Activated CD4-positive, alpha-beta memory T cell treated with anti-CD3 and anti-CD28 coated beads for 36 hours (primary cell): ENCODE data around the gene MDM2. TPM values are rescaled to one million over a fixed set of nuclear protein-coding genes. Genes with fewer than 3 reads are reported as not detected.
"Not testable (repeated sequence)": the region's sequence is repeated elsewhere in the genome, so short reads cannot be mapped to it uniquely, and the experiment has no call there.

Experiments used
- CTCF ChIA-PET: fragments of 350-600 bp; sonication (Branson Sonifier 250); formaldehyde crosslinking; loops from one replicate; lab custom pipeline; 2021; ENCODE audit warnings: antibody characterized with exemption, inconsistent platforms; lab: Charles Lee
- POLR2A ChIA-PET: fragments of 350-600 bp; sonication (Branson Sonifier 250); formaldehyde crosslinking; loops from one replicate; lab custom pipeline; 2021; ENCODE audit warnings: antibody characterized with exemption; lab: Charles Lee
- DNase-seq: peaks from one replicate; pipeline ENCODE4 v3.0.0-alpha.2; 2020
- H3K27ac Mint-ChIP-seq: one replicate; pipeline ENCODE4 v1.8.0; 2021; ENCODE audit warnings: mixed read lengths
- H3K27me3 Mint-ChIP-seq: one replicate; pipeline ENCODE4 v1.8.0; 2021; ENCODE audit warnings: mixed read lengths
- H3K36me3 Mint-ChIP-seq: one replicate; pipeline ENCODE4 v1.8.0; 2021; ENCODE audit warnings: mixed read lengths
- H3K4me1 Mint-ChIP-seq: one replicate; pipeline ENCODE4 v1.8.0; 2021; ENCODE audit warnings: low read depth, mixed read lengths
- H3K4me3 Mint-ChIP-seq: one replicate; pipeline ENCODE4 v1.8.0; 2021; ENCODE audit warnings: mild to moderate bottlenecking, mixed read lengths
- H3K9me3 Mint-ChIP-seq: one replicate; pipeline ENCODE4 v1.8.0; 2021; ENCODE audit warnings: mixed read lengths
- intact Hi-C: fragments of 100-400 bp; cut with micrococcal nuclease; formaldehyde crosslinking; loops from one replicate; pipeline ENCODE4 v1.15.1; 2023
- total RNA-seq, 2 experiments: library from RNA; stranded (reverse); gene quantifications; one replicate each; pipeline ENCODE4 v1.2.3, GENCODE V29; 2021

The MDM2 gene
- total RNA-seq, 2 experiments from 2014 or later = 125 to 136 TPM

DNA sequence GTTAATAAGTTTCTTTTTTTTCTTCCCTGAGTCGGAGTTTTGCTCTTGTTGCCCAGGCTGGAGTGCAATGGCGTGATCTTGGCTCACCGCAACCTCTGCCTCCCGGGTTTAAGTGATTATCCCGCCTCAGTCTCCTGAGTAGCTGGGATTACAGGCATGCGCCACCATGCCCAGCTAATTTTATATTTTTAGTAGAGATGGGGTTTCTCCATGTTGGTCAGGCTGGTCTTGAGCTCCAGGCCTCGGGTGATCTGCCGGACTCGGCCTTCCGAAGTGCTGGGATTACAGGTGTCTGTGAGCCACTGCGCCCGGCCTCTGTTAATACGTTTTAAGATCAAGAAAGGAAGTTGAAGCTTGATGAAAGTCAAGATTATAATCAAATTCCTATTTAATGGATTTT, 11.5 kb downstream of the MDM2 start:
- intact Hi-C loops, H3K4me3 Mint-ChIP-seq, H3K27ac Mint-ChIP-seq, POLR2A ChIA-PET, H3K27me3 Mint-ChIP-seq, DNase-seq, H3K9me3 Mint-ChIP-seq: not testable (repeated sequence)
- H3K4me1 Mint-ChIP-seq = peaks cover 39% of the 10 kb centered on the region
- H3K36me3 Mint-ChIP-seq = peaks cover 52% of the 10 kb centered on the region
- CTCF ChIA-PET = interaction anchor here (0.7 to 3.4 kb wide), 3 partner anchors 11 to 132 kb away, joined by 4 to 27 read pairs (median 6); partner anchors contain the start of genes MDM2 and NUP107

DNA sequence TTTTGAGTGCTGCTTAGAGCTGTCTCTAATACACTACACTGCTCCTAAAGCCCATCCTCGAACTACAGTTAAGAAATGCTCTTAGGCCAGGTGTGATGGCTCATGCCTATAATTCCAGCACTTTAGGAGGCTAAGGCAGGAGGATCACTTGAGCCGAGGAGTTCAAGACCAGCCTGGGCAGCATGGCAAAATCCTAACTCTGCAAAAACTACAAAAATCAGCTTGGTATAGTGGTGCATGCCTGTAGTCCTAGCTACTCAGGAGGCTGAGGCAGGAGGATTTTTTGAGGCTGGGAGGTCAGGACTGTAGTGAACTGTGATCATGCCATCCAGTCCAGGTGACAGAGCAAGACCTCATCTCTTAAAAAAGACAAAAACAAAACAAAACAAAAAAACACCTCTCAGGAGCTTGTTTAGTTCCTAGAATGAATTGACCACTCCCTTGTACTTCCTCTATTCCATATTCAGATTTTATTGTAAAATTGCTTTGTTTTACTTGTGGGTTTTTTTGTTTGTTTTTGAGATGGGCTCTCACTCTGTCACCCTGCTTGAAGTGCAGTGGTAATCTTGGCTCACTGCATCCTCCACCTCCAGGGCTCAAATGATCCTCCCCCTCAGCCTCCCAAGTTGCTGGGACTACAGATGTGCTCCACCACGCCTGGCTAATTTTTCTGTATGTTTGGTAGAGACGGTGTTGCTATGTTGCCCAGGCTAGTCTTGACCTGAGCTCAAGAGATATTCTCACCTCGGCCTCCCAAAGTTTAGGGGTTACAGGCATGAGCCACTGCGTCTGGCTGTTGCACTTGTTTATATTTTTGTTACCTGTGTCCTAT, 13.6 kb downstream of the MDM2 start:
- peak overlapping the region; percentile 63 for H3K27ac Mint-ChIP-seq
- peaks cover 38% of the 10 kb centered on the region for H3K4me1 Mint-ChIP-seq
- no peaks in the 10 kb centered on the region for H3K9me3 Mint-ChIP-seq
- ChIA-PET CTCF (interaction anchor here (3.4 kb wide), 1 partner anchor 8 kb away, joined by 27 read pairs; no protein-coding TSS in a partner anchor), POLR2A (interaction anchor here (1.6 kb wide), 1 partner anchor 13 kb away, joined by 4 read pairs; no protein-coding TSS in a partner anchor)
- no peaks in the 10 kb centered on the region for H3K27me3 Mint-ChIP-seq
- DNase-seq = no peak
- H3K36me3 Mint-ChIP-seq = peaks cover 55% of the 10 kb centered on the region
- intact Hi-C loops = no loop called here
- H3K4me3 Mint-ChIP-seq = no peak overlapping the region

DNA sequence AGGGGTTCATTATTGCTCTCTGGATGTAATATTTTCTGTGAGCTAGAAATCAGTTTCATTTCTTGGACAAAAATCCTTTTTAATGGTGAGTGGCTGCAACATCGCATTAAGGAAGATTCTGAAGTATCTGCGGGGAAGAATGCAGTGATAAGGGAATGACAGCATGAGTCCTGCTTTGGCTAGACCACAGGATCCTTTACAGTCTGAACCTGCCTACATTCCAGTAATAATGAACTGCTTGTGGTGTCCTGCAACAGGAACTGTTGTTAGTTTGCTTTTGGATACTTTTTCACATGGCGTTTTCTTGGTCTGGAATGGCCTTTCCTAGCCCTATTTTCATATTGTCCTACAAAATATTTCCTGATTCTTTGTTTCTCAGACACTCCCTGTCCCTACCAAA, 15.7 kb downstream of the MDM2 start:
- H3K4me1 Mint-ChIP-seq = peaks cover 45% of the 10 kb centered on the region
- DNase-seq = no peak
- intact Hi-C loops = no loop called here
- H3K36me3 Mint-ChIP-seq = peaks cover 58% of the 10 kb centered on the region
- H3K27ac Mint-ChIP-seq = peak overlapping the region; percentile 2
- ChIA-PET POLR2A (no interaction called here), CTCF (interaction anchor here (0.6 kb wide), 1 partner anchor 12 kb away, joined by 3 read pairs; no protein-coding TSS in a partner anchor)
- H3K9me3 Mint-ChIP-seq = no peaks in the 10 kb centered on the region
- no peaks in the 10 kb centered on the region for H3K27me3 Mint-ChIP-seq
- no peak overlapping the region for H3K4me3 Mint-ChIP-seq

DNA sequence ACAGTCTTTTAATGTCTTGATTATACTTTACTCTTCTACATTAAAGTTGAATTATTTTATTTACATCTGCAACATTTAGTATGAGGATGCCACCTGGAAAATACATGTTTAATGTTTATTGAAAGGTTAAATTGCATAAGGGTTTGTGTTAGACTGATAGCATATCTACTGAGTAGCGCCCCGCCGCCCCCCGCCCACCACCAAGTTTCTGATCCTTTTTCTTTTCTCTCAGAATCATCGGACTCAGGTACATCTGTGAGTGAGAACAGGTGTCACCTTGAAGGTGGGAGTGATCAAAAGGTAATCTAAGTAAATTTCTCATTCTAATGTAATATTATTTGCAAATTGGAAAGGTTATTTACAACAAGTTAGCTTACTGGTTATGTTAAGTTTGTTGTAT, 16.2 kb downstream of the MDM2 start:
- Mint-ChIP-seq H3K9me3 (no peaks in the 10 kb centered on the region), H3K27ac (no peak overlapping the region), H3K4me1 (peaks cover 42% of the 10 kb centered on the region), H3K36me3 (peaks cover 56% of the 10 kb centered on the region), H3K27me3 (no peaks in the 10 kb centered on the region), H3K4me3 (no peak overlapping the region)
- intact Hi-C loops = no loop called here
- DNase-seq = no peak
- ChIA-PET CTCF (interaction anchor here (0.6 kb wide), 1 partner anchor 12 kb away, joined by 3 read pairs; no protein-coding TSS in a partner anchor), POLR2A (no interaction called here)

DNA sequence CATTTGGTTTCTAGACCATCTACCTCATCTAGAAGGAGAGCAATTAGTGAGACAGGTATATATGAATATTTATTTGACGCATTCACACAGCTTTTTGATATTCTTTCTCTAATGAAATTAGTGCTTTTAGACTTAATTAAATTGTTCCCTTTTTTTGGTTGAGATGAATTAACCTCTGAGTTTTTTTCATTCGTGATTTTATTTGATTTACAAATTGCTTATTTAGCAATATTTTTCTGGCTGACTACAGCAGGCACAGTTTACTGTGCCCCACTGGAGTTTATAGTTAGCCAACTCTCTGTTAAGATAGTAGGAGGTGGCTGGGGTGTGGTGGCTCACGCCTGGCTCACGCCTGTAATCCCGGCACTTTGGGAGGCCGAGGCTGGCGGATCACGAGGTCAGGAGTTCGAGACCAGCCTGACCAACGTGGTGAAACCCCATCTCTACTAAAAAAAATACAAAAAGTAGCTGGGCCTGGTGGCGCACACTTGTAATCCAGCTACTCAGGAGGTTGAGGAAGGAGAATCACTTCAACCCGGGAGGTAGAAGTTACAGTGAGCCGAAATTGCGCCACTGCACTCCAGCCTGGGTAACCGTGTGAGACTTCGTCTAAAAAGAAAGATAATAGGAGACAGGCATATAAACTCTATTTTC, 16.7 kb downstream of the MDM2 start:
- POLR2A ChIA-PET = no interaction called here
- no peak overlapping the region for H3K4me3 Mint-ChIP-seq
- no peaks in the 10 kb centered on the region for H3K27me3 Mint-ChIP-seq
- peaks cover 51% of the 10 kb centered on the region for H3K36me3 Mint-ChIP-seq
- no peak overlapping the region for H3K27ac Mint-ChIP-seq
- intact Hi-C loops = no loop called here
- peaks cover 39% of the 10 kb centered on the region for H3K4me1 Mint-ChIP-seq
- H3K9me3 Mint-ChIP-seq = no peaks in the 10 kb centered on the region
- DNase-seq = no peak
- CTCF ChIA-PET = no interaction called here

DNA sequence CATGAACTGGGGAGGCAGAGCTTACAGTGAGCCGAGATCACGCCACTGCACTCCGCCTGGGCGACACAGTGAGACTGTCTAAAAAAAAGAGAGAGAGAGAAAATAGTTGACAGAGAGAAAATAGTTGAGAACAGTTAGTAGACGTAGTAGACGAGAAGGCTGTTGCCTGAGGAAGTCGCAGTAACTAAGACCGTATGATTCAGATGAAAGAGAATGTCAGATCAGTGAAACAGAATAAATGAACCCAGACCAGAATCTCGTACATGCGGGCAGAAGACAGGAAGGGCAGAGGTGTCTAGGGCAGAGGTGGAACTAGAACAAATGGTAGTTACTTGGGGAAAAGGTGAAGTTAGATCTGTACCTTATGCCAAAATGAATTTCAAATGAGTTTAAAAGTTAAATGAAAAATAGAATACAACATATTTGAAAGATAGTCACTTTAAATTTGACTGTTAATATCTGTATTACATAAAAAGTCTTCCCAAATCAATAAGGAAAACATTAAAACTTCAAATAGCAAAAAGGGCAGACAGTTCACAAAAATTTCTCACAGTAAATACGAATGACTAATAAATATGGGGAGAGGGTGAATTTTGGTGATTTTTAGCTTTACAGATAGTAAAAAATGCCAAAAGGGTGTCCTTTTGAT, 17.7 kb downstream of the MDM2 start:
- CTCF ChIA-PET = interaction anchor here (1.0 kb wide), 1 partner anchor 18 kb away, joined by 3 read pairs; the partner anchor contains the start of gene MDM2
- Mint-ChIP-seq H3K27ac (peak overlapping the region; percentile 30), H3K27me3 (no peaks in the 10 kb centered on the region), H3K4me3 (no peak overlapping the region), H3K36me3 (peaks cover 50% of the 10 kb centered on the region), H3K9me3 (no peaks in the 10 kb centered on the region), H3K4me1 (peaks cover 41% of the 10 kb centered on the region)
- POLR2A ChIA-PET = no interaction called here
- DNase-seq = no peak
- intact Hi-C loops = no loop called here

DNA sequence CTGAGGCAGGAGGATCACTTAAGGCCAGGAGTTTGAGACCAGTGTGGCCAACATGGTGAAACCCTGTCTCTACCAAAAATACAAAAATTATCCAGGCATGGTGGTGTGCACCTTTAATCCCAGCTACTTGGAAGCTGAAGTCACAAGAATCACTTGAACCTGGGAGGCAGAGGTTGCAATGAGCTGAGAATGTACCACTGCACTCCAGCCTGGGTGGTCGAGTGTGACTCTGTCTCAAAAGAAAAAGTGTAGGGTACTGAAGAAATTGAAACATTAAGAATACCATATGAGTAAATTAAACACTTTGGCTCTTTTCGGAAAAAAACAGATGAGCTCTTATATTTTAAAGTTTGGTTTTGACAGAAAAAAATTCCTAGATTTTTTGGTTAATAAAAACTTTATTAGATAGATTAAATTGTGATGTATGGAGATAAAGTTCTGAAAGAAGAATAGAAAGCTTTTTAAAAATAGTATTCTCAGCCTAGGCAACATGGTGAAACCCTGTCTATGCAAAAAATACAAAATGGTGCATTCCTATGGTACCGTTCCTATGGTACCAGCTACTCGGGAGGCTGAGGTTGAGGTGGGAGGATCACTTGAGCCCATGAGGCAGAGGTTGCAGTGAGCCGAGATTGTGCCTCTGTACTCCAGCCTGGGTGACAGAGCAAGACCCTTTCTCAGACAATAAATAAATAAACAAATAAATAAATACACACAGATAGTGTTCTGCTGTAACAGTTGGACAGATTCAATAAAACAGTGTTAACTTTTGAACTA, 20.1 kb downstream of the MDM2 start:
- no peak overlapping the region for H3K4me3 Mint-ChIP-seq
- no peak overlapping the region for H3K27ac Mint-ChIP-seq
- H3K36me3 Mint-ChIP-seq = peaks cover 55% of the 10 kb centered on the region
- ChIA-PET POLR2A (no interaction called here), CTCF (interaction anchor here (0.8 to 1.4 kb wide), 4 partner anchors 9 to 243 kb away, joined by 3 to 5 read pairs (median 4); partner anchors contain the start of gene MDM2)
- no peaks in the 10 kb centered on the region for H3K9me3 Mint-ChIP-seq
- intact Hi-C loops = loop anchor here (1.0 kb wide), 1 partner anchor 20 kb away; the partner anchor contains the start of gene MDM2
- H3K27me3 Mint-ChIP-seq = no peaks in the 10 kb centered on the region
- DNase-seq = no peak
- H3K4me1 Mint-ChIP-seq = peaks cover 34% of the 10 kb centered on the region

DNA sequence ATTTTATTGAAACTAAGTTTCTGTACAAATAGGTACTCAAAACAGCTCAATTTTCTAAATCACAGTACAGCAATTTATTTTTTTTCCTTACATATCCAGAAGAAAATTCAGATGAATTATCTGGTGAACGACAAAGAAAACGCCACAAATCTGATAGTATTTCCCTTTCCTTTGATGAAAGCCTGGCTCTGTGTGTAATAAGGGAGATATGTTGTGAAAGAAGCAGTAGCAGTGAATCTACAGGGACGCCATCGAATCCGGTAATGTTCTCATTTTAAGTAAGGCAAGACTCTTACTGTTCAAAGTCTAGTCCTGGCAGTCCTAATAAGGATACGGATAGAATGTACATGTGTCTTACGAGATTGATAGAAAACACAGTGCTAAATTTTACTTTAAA, 20.7 kb downstream of the MDM2 start:
- ChIA-PET POLR2A (no interaction called here), CTCF (interaction anchor here (1.0 to 1.4 kb wide), 3 partner anchors 15 to 242 kb away, joined by 3 to 5 read pairs (median 4); partner anchors contain the start of gene MDM2)
- intact Hi-C loops = no loop called here
- H3K4me3 Mint-ChIP-seq = no peak overlapping the region
- DNase-seq = no peak
- H3K36me3 Mint-ChIP-seq = peaks cover 50% of the 10 kb centered on the region
- peaks cover 28% of the 10 kb centered on the region for H3K4me1 Mint-ChIP-seq
- H3K27ac Mint-ChIP-seq = no peak overlapping the region
- no peaks in the 10 kb centered on the region for H3K27me3 Mint-ChIP-seq
- no peaks in the 10 kb centered on the region for H3K9me3 Mint-ChIP-seq

DNA sequence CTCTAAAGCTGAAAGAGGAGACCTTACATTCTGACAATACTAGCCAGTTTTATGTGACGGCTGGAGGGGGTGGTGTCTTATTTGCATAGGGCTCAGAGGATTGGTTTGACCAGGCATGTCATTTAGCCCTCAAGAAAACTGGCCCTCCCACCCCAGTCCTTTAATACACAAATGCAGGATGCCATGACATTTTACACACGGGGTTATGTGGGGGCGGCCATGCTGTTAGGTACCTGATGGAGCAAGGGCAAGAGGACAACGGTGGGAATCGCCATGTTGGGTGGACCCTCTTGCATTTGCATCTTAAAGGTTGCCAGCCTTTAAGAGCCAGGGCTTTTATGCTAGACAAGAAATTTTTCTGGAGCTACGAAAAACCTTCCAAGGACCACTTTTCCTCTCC, 23.3 kb downstream of the MDM2 start:
- H3K4me1 Mint-ChIP-seq = peaks cover 15% of the 10 kb centered on the region
- no peaks in the 10 kb centered on the region for H3K27me3 Mint-ChIP-seq
- ChIA-PET CTCF (interaction anchor here (0.6 to 2.2 kb wide), 14 partner anchors 9 to 423 kb away, joined by 3 to 27 read pairs (median 4); partner anchors contain the start of gene MDM2), POLR2A (no interaction called here)
- intact Hi-C loops = loop anchor here (10.0 kb wide), 1 partner anchor 424 kb away; no protein-coding TSS in a partner anchor
- no peaks in the 10 kb centered on the region for H3K9me3 Mint-ChIP-seq
- no peak overlapping the region for H3K4me3 Mint-ChIP-seq
- H3K36me3 Mint-ChIP-seq = peaks cover 39% of the 10 kb centered on the region
- no peak overlapping the region for H3K27ac Mint-ChIP-seq
- no peak for DNase-seq

DNA sequence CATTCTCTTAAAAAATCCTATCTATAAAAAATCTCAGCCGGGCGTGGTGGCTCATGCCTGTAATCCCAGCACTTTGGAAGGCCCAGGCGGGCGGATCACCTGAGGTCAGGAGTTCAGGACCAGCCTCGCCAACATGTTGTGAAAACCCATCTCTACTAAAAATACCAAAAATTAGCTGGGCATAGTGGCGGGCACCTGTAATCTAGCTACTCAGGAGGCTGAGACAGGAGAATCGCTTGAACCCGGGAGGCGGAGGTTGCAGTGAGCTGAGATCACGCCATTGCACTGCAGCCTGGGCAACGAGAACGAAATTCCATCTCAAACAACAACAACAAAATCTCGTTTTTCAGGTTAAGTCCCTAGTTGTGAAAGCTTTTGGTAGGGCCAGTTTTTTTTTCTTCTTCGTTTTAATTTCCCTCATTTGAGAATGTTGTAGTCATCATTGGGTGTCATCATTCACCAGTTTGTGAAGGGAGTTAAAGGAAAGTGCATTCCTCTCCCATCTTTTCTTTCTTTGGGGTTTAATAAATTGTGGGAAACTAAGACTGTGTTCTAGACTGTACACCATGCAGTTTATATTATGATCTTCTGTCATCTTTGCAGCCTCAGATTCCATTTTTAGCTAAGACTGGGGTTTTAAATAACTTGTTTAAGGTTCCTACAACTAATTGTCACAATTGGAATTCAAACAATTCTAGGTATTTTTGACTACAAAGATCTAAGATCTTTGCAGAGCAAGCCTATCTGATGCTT, 23.9 kb downstream of the MDM2 start:
- Mint-ChIP-seq H3K27ac (no peak overlapping the region), H3K4me1 (peaks cover 11% of the 10 kb centered on the region), H3K27me3 (no peaks in the 10 kb centered on the region), H3K36me3 (peaks cover 39% of the 10 kb centered on the region), H3K4me3 (no peak overlapping the region), H3K9me3 (no peaks in the 10 kb centered on the region)
- intact Hi-C loops = loop anchor here (10.0 kb wide), 1 partner anchor 423 kb away; no protein-coding TSS in a partner anchor
- POLR2A ChIA-PET = no interaction called here
- no peak for DNase-seq
- CTCF ChIA-PET = interaction anchor here (0.6 to 2.2 kb wide), 7 partner anchors 11 to 1541 kb away, joined by 3 to 17 read pairs (median 3); partner anchors contain the start of gene MDM2
